Measurements from ENCODE around the gene IL18. TPM values are rescaled to one million over a fixed set of nuclear protein-coding genes. Genes with fewer than 3 reads are reported as not detected.
"Not testable (repeated sequence)": the region's sequence is repeated elsewhere in the genome, so short reads cannot be mapped to it uniquely, and the experiment has no call there.

IL18 gene
- total and polyA plus RNA-seq, 2 donors: 8.3 to 18.1 TPM

GRCh38 chr11:112127056-112127455 is 36.8 kb downstream of the IL18 start:
- no peak for DNase-seq (ENCODE audit: extremely low spot score)
- WGBS: 96% methylated on average over 2 of the region's 2 CpGs
- Histone ChIP-seq H3K27ac (ENCODE audit: low read depth) (no peak overlapping the region), H3K4me3 (ENCODE audit: low read depth, low read length) (no peak overlapping the region), H3K36me3 (ENCODE audit: insufficient read depth) (no peaks in the 10 kb centered on the region), H3K4me1 (ENCODE audit: insufficient read depth) (no peaks in the 10 kb centered on the region)

- Histone ChIP-seq H3K36me3 (ENCODE audit: insufficient read depth) (no peaks in the 10 kb centered on the region), H3K27ac (ENCODE audit: low read depth) (no peak overlapping the region), H3K4me1 (ENCODE audit: insufficient read depth) (no peaks in the 10 kb centered on the region), H3K4me3 (ENCODE audit: low read depth, low read length) (no peak overlapping the region)
- DNase-seq (ENCODE audit: extremely low spot score): no peak
- 65% methylated on average over 4 of the region's 4 CpGs for WGBS
These were observed 40.8 kb downstream of the IL18 start for GRCh38 chr11:112123129-112123528.

GRCh38 chr11:112121981-112122615 is 41.8 kb downstream of the IL18 start:
- DNase-seq (ENCODE audit: extremely low spot score): no peak
- WGBS: 93% methylated on average over 5 of the region's 5 CpGs

GRCh38 chr11:112118176-112118575 is 45.7 kb downstream of the IL18 start:
- 85% methylated on average over 2 of the region's 2 CpGs for WGBS
- H3K27ac ChIP-seq (ENCODE audit: low read depth): no peak overlapping the region
- H3K4me1 ChIP-seq (ENCODE audit: insufficient read depth): no peaks in the 10 kb centered on the region
- DNase-seq (ENCODE audit: extremely low spot score): no peak
- no peak overlapping the region for H3K4me3 ChIP-seq (ENCODE audit: low read depth, low read length)
- H3K36me3 ChIP-seq (ENCODE audit: insufficient read depth): no peaks in the 10 kb centered on the region

More at GRCh38 chr11:112121981-112122615, 41.8 kb downstream of the IL18 start:
- Histone ChIP-seq H3K27ac (ENCODE audit: low read depth) (no peak overlapping the region), H3K4me3 (ENCODE audit: low read depth, low read length) (no peak overlapping the region), H3K4me1 (ENCODE audit: insufficient read depth) (no peaks in the 10 kb centered on the region), H3K36me3 (ENCODE audit: insufficient read depth) (no peaks in the 10 kb centered on the region)

- no peak overlapping the region for H3K4me3 ChIP-seq (ENCODE audit: low read depth, low read length)
- H3K27ac ChIP-seq (ENCODE audit: low read depth): no peak overlapping the region
- no peak for DNase-seq (ENCODE audit: extremely low spot score)
- H3K4me1 ChIP-seq (ENCODE audit: insufficient read depth): no peaks in the 10 kb centered on the region
- H3K36me3 ChIP-seq (ENCODE audit: insufficient read depth): no peaks in the 10 kb centered on the region
- 73% methylated on average over 5 of the region's 5 CpGs for WGBS
These were observed 48.5 kb downstream of the IL18 start for GRCh38 chr11:112115386-112115785.

GRCh38 chr11:112114460-112114859 is 49.4 kb downstream of the IL18 start:
- Histone ChIP-seq H3K27ac (ENCODE audit: low read depth) (no peak overlapping the region), H3K4me3 (ENCODE audit: low read depth, low read length) (no peak overlapping the region), H3K36me3 (ENCODE audit: insufficient read depth) (no peaks in the 10 kb centered on the region), H3K4me1 (ENCODE audit: insufficient read depth) (no peaks in the 10 kb centered on the region)
- WGBS: 94% methylated on average over 2 of the region's 2 CpGs
- no peak for DNase-seq (ENCODE audit: extremely low spot score)

- Histone ChIP-seq H3K36me3 (ENCODE audit: insufficient read depth) (no peaks in the 10 kb centered on the region), H3K4me1 (ENCODE audit: insufficient read depth) (no peaks in the 10 kb centered on the region), H3K4me3 (ENCODE audit: low read depth, low read length) (no peak overlapping the region), H3K27ac (ENCODE audit: low read depth) (no peak overlapping the region)
- WGBS: 64% methylated on average over 6 of the region's 6 CpGs
- no peak for DNase-seq (ENCODE audit: extremely low spot score)
These were observed 50.1 kb downstream of the IL18 start for GRCh38 chr11:112113539-112114457.

- Histone ChIP-seq H3K4me3 (ENCODE audit: low read depth, low read length) (no peak overlapping the region), H3K36me3 (ENCODE audit: insufficient read depth) (peaks cover 3% of the 10 kb centered on the region), H3K27ac (ENCODE audit: low read depth) (no peak overlapping the region), H3K4me1 (ENCODE audit: insufficient read depth) (no peaks in the 10 kb centered on the region)
- no peak for DNase-seq (ENCODE audit: extremely low spot score)
- WGBS: 94% methylated on average over 8 of the region's 8 CpGs
These were observed 57.8 kb downstream of the IL18 start for GRCh38 chr11:112106070-112106469.

- H3K27ac ChIP-seq (ENCODE audit: low read depth): no peak overlapping the region
- H3K36me3 ChIP-seq (ENCODE audit: insufficient read depth): peaks cover 3% of the 10 kb centered on the region
- no peak for DNase-seq (ENCODE audit: extremely low spot score)
- WGBS: 93% methylated on average over 6 of the region's 6 CpGs
- H3K4me3 ChIP-seq (ENCODE audit: low read depth, low read length): no peak overlapping the region
- H3K4me1 ChIP-seq (ENCODE audit: insufficient read depth): no peaks in the 10 kb centered on the region
These were observed 60.4 kb downstream of the IL18 start for GRCh38 chr11:112103446-112103845.

- no peak for DNase-seq (ENCODE audit: extremely low spot score)
- 41% methylated on average over 2 of the region's 2 CpGs for WGBS
These were observed 63.4 kb downstream of the IL18 start for GRCh38 chr11:112100462-112100861.

GRCh38 chr11:112097734-112098528 is 66.0 kb downstream of the IL18 start:
- DNase-seq (ENCODE audit: extremely low spot score): no peak
- 88% methylated on average over 11 of the region's 11 CpGs for WGBS
- Histone ChIP-seq H3K4me3 (ENCODE audit: low read depth, low read length) (no peak overlapping the region), H3K36me3 (ENCODE audit: insufficient read depth) (peaks cover 3% of the 10 kb centered on the region), H3K4me1 (ENCODE audit: insufficient read depth) (no peaks in the 10 kb centered on the region), H3K27ac (ENCODE audit: low read depth) (no peak overlapping the region)

More at GRCh38 chr11:112100462-112100861, 63.4 kb downstream of the IL18 start:
- no peak overlapping the region for H3K4me3 ChIP-seq (ENCODE audit: low read depth, low read length)
- no peaks in the 10 kb centered on the region for H3K4me1 ChIP-seq (ENCODE audit: insufficient read depth)
- H3K36me3 ChIP-seq (ENCODE audit: insufficient read depth): no peaks in the 10 kb centered on the region
- H3K27ac ChIP-seq (ENCODE audit: low read depth): no peak overlapping the region

GRCh38 chr11:112096194-112096593 is 67.7 kb downstream of the IL18 start:
- no peak for DNase-seq (ENCODE audit: extremely low spot score)
- no peak overlapping the region for H3K4me3 ChIP-seq (ENCODE audit: low read depth, low read length)
- peaks cover 5% of the 10 kb centered on the region for H3K36me3 ChIP-seq (ENCODE audit: insufficient read depth)
- H3K4me1 ChIP-seq (ENCODE audit: insufficient read depth): no peaks in the 10 kb centered on the region
- no peak overlapping the region for H3K27ac ChIP-seq (ENCODE audit: low read depth)

- not testable (repeated sequence) for H3K36me3 ChIP-seq (ENCODE audit: insufficient read depth); H3K27ac ChIP-seq (ENCODE audit: low read depth); DNase-seq (ENCODE audit: extremely low spot score); H3K4me1 ChIP-seq (ENCODE audit: insufficient read depth); H3K4me3 ChIP-seq (ENCODE audit: low read depth, low read length)
- WGBS: 95% methylated on average over 2 of the region's 2 CpGs
These were observed 68.6 kb downstream of the IL18 start for GRCh38 chr11:112095302-112095701.

Data from urinary bladder (tissue), 4 donors.